Gastroesophageal sphincter (tissue), 3 donors: ENCODE results near the gene FDXACB1.

Experiments
- CTCF ChIP-seq, 4 experiments: fragments of 200-600 bp in 2 of 4; fragments of 450-650 bp in 2 of 4; sonication (generic) in 1 of 4; IDR thresholded peaks; one replicate each; pipeline ENCODE4 v1.5.1; 2017 to 2019; ENCODE audit warnings: antibody characterized with exemption in 4 of 4, mild to moderate bottlenecking in 2 of 4, moderate library complexity in 2 of 4
- EP300 ChIP-seq: sonication (generic); formaldehyde crosslinking; IDR thresholded peaks from one replicate; pipeline ENCODE4 v1.6.1; 2017; ENCODE audit warnings: antibody characterized with exemption, mild to moderate bottlenecking
- POLR2A ChIP-seq, 2 donors: fragments of 450-650 bp; IDR thresholded peaks; one replicate each; pipeline ENCODE4 v1.6.1; 2017; ENCODE audit warnings: antibody characterized with exemption in 2 of 2, mild to moderate bottlenecking in 2 of 2, moderate library complexity in 1 of 2
- POLR2AphosphoS5 ChIP-seq: sonication (generic); formaldehyde crosslinking; IDR thresholded peaks from one replicate; pipeline ENCODE4 v1.6.1; 2017; ENCODE audit warnings: antibody characterized with exemption

- TF ChIP-seq CTCF (IDR thresholded peaks at IDR 0.05) (no peak), POLR2A (IDR thresholded peaks at IDR 0.05) (no peak), POLR2AphosphoS5 (no peak), EP300 (no peak)
These were observed 7.2 kb downstream of the FDXACB1 start for GRCh38 chr11:111871693-111872161.
